Endodermal cell (in vitro differentiated cells): Measurements from ENCODE around the gene NOP16. TPM values are rescaled to one million over a fixed set of nuclear protein-coding genes. Genes with fewer than 3 reads are reported as not detected.

Experiments used
- DNase-seq: peaks from one replicate; pipeline ENCODE4 v3.0.0-alpha.2; 2017
- H3K27ac ChIP-seq: 2 replicates; pipeline ENCODE4 v1.5.1; 2013; ENCODE audit warnings: mild to moderate bottlenecking, low read depth, low read length, moderate library complexity
- H3K27me3 ChIP-seq: 2 replicates; pipeline ENCODE4 v1.6.1; 2013; ENCODE audit warnings: mild to moderate bottlenecking, low read length, moderate library complexity; ENCODE audit not compliant: insufficient read depth, control insufficient read depth, poor library complexity, severe bottlenecking
- H3K36me3 ChIP-seq: 2 replicates; pipeline ENCODE4 v1.7.0; 2013; ENCODE audit warnings: mild to moderate bottlenecking, low read length, moderate library complexity; ENCODE audit not compliant: control insufficient read depth, insufficient read depth
- H3K4me1 ChIP-seq: one replicate; pipeline ENCODE4 v1.7.0; 2013; ENCODE audit warnings: low read length; ENCODE audit not compliant: control insufficient read depth, insufficient read depth
- H3K4me3 ChIP-seq: 2 replicates; pipeline ENCODE4 v1.5.1; 2013; ENCODE audit warnings: mild to moderate bottlenecking, low read length, moderate library complexity
- H3K9ac ChIP-seq: 2 replicates; pipeline ENCODE4 v1.6.1; 2013; ENCODE audit warnings: mild to moderate bottlenecking, low read length, moderate library complexity; ENCODE audit not compliant: poor library complexity, severe bottlenecking; ENCODE audit errors: extremely low read depth
- H3K9me3 ChIP-seq: 2 replicates; pipeline ENCODE4 v1.6.1; 2013; ENCODE audit warnings: mild to moderate bottlenecking, low read length, moderate library complexity; ENCODE audit not compliant: control insufficient read depth
- H3K27ac Mint-ChIP-seq: 2 replicates; pipeline ENCODE4 v1.8.0; 2020; ENCODE audit warnings: mixed read lengths
- H3K27me3 Mint-ChIP-seq: 2 replicates; pipeline ENCODE4 v1.8.0; 2021; ENCODE audit warnings: mild to moderate bottlenecking, mixed read lengths; ENCODE audit not compliant: insufficient read depth
- H3K36me3 Mint-ChIP-seq: 2 replicates; pipeline ENCODE4 v1.8.0; 2020; ENCODE audit warnings: low read depth, mixed read lengths
- H3K4me1 Mint-ChIP-seq: 2 replicates; pipeline ENCODE4 v1.8.0; 2020; ENCODE audit warnings: mixed read lengths
- H3K4me3 Mint-ChIP-seq: 2 replicates; pipeline ENCODE4 v1.8.0; 2020; ENCODE audit warnings: mild to moderate bottlenecking, moderate library complexity, mixed read lengths
- H3K9me3 Mint-ChIP-seq: 2 replicates; pipeline ENCODE4 v1.8.0; 2020; ENCODE audit warnings: mild to moderate bottlenecking, mixed read lengths
- WGBS, 2 experiments: methylation state at CpG; one replicate each; pipeline versions ENCODE4 v1.1.5 to v1.1.7; 2013; ENCODE audit warnings: missing lambda C conversion rate in 2 of 2, mixed read lengths in 1 of 2; ENCODE audit not compliant: insufficient coverage in 1 of 2, insufficient read length in 1 of 2; 5-methylcytosine and 5-hydroxymethylcytosine counted together
- total RNA-seq, 2 donors: library from RNA; stranded (reverse); fragmentation: NEBNext Ultra II Directional in 1 of 2; extraction: Animal tissue kit (Norgen Biotek cat#: 25700) in 1 of 2; gene quantifications; 2 replicates in 1 of 2; 3 replicates in 1 of 2; pipeline ENCODE4 v1.2.1, GENCODE V29; 2021
- TF ChIP-seq, protein P1 (sequence below): fragments of 200-600 bp; sonication (generic); conservative IDR thresholded peaks from 2 replicates; pipeline ENCODE4 v1.5.0; 2021; ENCODE audit warnings: antibody characterized with exemption, mild to moderate bottlenecking

Gene NOP16
- total RNA-seq, 2 donors from 2014 or later = 18.6 to 31.3 TPM

DNA sequence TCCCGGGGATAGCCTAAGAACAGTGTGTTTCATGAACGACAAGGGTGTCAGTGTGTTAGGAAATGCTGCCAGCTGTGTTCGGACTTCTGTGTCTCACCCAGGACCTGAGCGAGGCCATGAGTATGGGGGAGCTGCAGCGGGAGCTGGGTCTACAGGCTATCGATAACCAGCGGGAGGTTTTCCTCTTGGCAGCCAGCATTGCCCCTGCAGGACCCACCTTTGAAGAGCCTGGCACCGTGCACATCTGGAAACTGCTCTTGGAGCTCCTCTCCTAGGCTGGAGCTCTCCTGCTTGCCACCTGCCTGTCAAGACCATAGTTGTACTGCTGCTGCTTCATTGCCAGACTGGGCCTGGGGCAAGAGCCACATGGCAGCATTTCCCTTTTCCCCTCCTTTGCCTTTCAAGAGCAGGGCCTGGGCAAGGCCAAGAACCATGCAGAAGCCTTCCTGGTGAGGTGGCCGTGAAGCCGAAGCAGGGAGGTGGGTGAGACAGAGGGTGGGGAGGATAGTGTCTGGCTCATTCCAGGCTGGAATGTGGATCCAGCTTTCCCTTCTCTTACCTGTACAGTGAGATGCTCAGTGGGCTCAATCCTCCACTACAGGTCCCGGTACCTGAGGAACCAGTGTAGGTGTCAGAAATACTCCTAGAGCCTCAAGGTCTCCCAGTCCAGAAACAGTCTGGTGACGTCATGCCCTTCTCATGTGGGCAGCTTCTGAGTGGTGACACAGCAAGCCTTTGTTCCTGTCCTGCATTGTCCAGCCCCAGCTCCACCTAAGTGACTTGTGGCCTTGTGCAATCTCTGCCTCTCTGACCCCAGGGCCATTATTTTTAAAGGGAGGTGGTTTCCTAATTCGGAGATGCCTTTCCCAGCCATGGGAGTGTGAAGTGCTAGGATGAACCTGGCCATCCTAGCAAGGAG lies 16.5 kb downstream of the NOP16 start:
- Histone ChIP-seq H3K27me3 (peaks cover under 1% of the 10 kb centered on the region), H3K4me1 (no peaks in the 10 kb centered on the region), H3K36me3 (peaks cover 12% of the 10 kb centered on the region), H3K9me3 (no peaks in the 10 kb centered on the region), H3K27ac (no peak overlapping the region), H3K4me3 (no peak overlapping the region), H3K9ac (no peak overlapping the region)
- WGBS, 2 experiments = 93 to 95% methylated on average over 10 to 13 of the region's 13 CpGs
- Mint-ChIP-seq H3K27me3 (peaks cover 13% of the 10 kb centered on the region), H3K4me1 (no peaks in the 10 kb centered on the region), H3K9me3 (no peaks in the 10 kb centered on the region), H3K27ac (no peak overlapping the region), H3K4me3 (no peak overlapping the region), H3K36me3 (peaks cover 18% of the 10 kb centered on the region)
- TF ChIP-seq, protein P1, sequence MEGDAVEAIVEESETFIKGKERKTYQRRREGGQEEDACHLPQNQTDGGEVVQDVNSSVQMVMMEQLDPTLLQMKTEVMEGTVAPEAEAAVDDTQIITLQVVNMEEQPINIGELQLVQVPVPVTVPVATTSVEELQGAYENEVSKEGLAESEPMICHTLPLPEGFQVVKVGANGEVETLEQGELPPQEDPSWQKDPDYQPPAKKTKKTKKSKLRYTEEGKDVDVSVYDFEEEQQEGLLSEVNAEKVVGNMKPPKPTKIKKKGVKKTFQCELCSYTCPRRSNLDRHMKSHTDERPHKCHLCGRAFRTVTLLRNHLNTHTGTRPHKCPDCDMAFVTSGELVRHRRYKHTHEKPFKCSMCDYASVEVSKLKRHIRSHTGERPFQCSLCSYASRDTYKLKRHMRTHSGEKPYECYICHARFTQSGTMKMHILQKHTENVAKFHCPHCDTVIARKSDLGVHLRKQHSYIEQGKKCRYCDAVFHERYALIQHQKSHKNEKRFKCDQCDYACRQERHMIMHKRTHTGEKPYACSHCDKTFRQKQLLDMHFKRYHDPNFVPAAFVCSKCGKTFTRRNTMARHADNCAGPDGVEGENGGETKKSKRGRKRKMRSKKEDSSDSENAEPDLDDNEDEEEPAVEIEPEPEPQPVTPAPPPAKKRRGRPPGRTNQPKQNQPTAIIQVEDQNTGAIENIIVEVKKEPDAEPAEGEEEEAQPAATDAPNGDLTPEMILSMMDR = no peak
- no peak for DNase-seq

DNA sequence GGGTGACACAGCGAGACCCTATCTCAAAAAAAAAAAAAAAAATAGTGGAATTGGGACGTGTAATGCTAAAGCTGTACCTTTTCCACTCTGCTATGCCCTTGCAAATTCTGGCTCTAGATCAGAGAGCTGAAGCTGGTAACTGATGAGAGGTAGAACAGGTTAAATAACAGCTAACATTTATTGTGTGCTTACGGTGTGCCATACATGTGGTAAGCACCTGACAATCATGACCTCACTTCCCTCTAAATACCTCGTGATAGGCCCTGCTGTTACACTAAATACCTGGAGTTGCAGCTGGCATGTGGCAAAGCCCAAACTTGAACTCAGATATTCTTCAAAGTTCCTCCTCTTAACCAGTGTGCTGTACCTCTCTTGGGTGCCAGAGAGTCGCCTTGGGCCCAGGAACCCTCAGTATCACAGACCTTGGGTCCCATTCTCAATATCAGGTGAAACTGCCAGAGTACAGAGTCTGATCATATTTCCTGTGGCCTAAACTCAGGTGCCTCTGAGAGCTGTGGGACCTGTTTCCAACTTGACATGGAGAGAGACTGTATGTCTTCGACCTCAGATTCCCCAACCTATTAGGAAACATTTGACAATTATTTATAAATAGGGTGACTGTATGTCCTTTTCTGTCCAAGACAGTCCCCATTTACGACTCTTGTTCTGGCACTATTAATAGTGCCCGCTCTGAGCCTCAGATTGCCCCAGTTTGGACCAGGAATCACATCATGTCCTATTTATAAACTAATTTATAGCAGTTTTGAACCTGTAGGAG lies 18.3 kb downstream of the NOP16 start:
- Histone ChIP-seq H3K27ac (no peak overlapping the region), H3K4me1 (peaks cover 2% of the 10 kb centered on the region), H3K9me3 (no peaks in the 10 kb centered on the region), H3K9ac (no peak overlapping the region), H3K4me3 (no peak overlapping the region), H3K27me3 (peaks cover 12% of the 10 kb centered on the region), H3K36me3 (peaks cover 12% of the 10 kb centered on the region)
- Mint-ChIP-seq H3K9me3 (no peaks in the 10 kb centered on the region), H3K4me1 (no peaks in the 10 kb centered on the region), H3K36me3 (peaks cover 18% of the 10 kb centered on the region), H3K27me3 (peaks cover 22% of the 10 kb centered on the region), H3K4me3 (no peak overlapping the region), H3K27ac (no peak overlapping the region)
- 89 to 93% methylated on average over 6 to 8 of the region's 8 CpGs for WGBS, 2 experiments
- no peak for DNase-seq
- TF ChIP-seq, protein P1 = no peak

DNA sequence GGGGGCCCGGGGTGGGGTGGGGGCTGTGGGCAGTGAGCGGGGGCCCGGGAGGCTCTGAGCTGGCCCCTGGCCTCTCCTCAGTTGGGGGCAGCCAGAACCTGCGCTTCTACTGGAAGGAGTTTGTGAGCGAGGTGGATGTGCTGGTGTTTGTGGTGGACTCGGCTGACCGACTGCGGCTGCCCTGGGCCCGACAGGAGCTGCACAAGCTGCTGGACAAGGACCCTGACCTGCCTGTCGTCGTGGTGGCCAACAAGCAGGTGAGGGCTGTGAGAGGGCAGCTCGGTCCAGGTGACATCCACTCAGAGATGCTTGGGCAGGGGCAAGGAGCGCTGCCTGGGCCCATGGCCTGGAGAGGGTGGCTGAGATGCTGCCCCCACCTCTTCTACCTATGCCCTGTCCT lies 19.7 kb downstream of the NOP16 start:
- Histone ChIP-seq H3K4me1 (peaks cover 2% of the 10 kb centered on the region), H3K36me3 (peaks cover 12% of the 10 kb centered on the region), H3K27ac (no peak overlapping the region), H3K9ac (no peak overlapping the region), H3K9me3 (no peaks in the 10 kb centered on the region), H3K27me3 (peaks cover 26% of the 10 kb centered on the region), H3K4me3 (no peak overlapping the region)
- DNase-seq = no peak
- 93 to 97% methylated on average over 3 to 12 of the region's 13 CpGs for WGBS, 2 experiments
- Mint-ChIP-seq H3K27ac (no peak overlapping the region), H3K9me3 (no peaks in the 10 kb centered on the region), H3K27me3 (peaks cover 36% of the 10 kb centered on the region), H3K36me3 (peaks cover 18% of the 10 kb centered on the region), H3K4me3 (no peak overlapping the region), H3K4me1 (no peaks in the 10 kb centered on the region)
- TF ChIP-seq, protein P1 = no peak
